GM18951 (cell line): ENCODE data around the gene CBLL1.

ENCODE experiments used
- POLR2A ChIP-seq: IDR thresholded peaks from 4 replicates; pipeline ENCODE4 v1.6.1; 2011; ENCODE audit warnings: mild to moderate bottlenecking; ENCODE audit not compliant: insufficient read length, insufficient read depth; ENCODE audit errors: extremely low read depth
- in situ Hi-C: fragments of 300-500 bp; cut with MboI; formaldehyde crosslinking; loops from one replicate; pipeline ENCODE4 v1.12.0; 2022; ENCODE audit warnings: low sequenced_read_pairs, mixed read lengths, inconsistent platforms; ENCODE audit not compliant: unreplicated experiment

Gene CBLL1

GRCh38 chr7:107803009-107803610 is 59.2 kb downstream of the CBLL1 start, which contains the start of gene SLC26A3:
TSS of gene SLC26A3 (minus strand) at chr7:107803223. CDS start at chr7:107794509, 8,714 bp downstream.
- no peak for TF ChIP-seq POLR2A
- in situ Hi-C loops: no loop called here

GRCh38 chr7:107809179-107809578 is 65.2 kb downstream of the CBLL1 start:
- in situ Hi-C loops: no loop called here
- TF ChIP-seq POLR2A: no peak

GRCh38 chr7:107810626-107811025 is 66.7 kb downstream of the CBLL1 start:
- TF ChIP-seq POLR2A: no peak
- in situ Hi-C loops: no loop called here
